Natural killer cell treated with Interleukin-12 subunit alpha and Interleukin-12 subunit beta and Interleukin-15 and Interleukin-18, amount 100 ng/mL, for 72 hours (primary cell): ENCODE results near the gene DLL1. TPM values are rescaled to one million over a fixed set of nuclear protein-coding genes. Genes with fewer than 3 reads are reported as not detected.
"Not testable (repeated sequence)": the region's sequence is repeated elsewhere in the genome, so short reads cannot be mapped to it uniquely, and the experiment has no call there.

Experiments used
- ATAC-seq, 2 donors: fragments of 150-1000 bp; cut with Tn5 transposase in 1 of 2; sonication (Bioruptor Pico), chemical (Tn5 transposase) in 1 of 2; 2 replicates each; pipeline ENCODE4 v1.10.0; 2021
- DNase-seq: peaks from one replicate; pipeline ENCODE4 v3.0.0; 2022; ENCODE audit warnings: low spot score
- H3K27ac Mint-ChIP-seq, 2 donors: 1 replicate in 1 of 2; 2 replicates in 1 of 2; pipeline ENCODE4 v1.8.0; 2022; ENCODE audit warnings: mixed read lengths in 2 of 2, mild to moderate bottlenecking in 1 of 2, moderate library complexity in 1 of 2
- H3K27me3 Mint-ChIP-seq, 2 donors: 1 replicate in 1 of 2; 2 replicates in 1 of 2; pipeline ENCODE4 v1.8.0; 2022; ENCODE audit warnings: mixed read lengths in 2 of 2
- H3K36me3 Mint-ChIP-seq: one replicate; pipeline ENCODE4 v1.8.0; 2022; ENCODE audit warnings: mixed read lengths
- H3K4me1 Mint-ChIP-seq, 2 donors: 1 replicate in 1 of 2; 2 replicates in 1 of 2; pipeline ENCODE4 v1.8.0; 2022; ENCODE audit warnings: low read depth in 2 of 2, mixed read lengths in 2 of 2, mild to moderate bottlenecking in 1 of 2
- H3K4me3 Mint-ChIP-seq: one replicate; pipeline ENCODE4 v1.8.0; 2022; ENCODE audit warnings: mixed read lengths
- H3K9me3 Mint-ChIP-seq: 2 replicates; pipeline ENCODE4 v1.8.0; 2022; ENCODE audit warnings: mixed read lengths
- total RNA-seq, 2 donors: library from RNA; stranded (reverse); gene quantifications; one replicate each; pipeline ENCODE4 v1.2.3, GENCODE V29; 2022

Gene DLL1, protein sequence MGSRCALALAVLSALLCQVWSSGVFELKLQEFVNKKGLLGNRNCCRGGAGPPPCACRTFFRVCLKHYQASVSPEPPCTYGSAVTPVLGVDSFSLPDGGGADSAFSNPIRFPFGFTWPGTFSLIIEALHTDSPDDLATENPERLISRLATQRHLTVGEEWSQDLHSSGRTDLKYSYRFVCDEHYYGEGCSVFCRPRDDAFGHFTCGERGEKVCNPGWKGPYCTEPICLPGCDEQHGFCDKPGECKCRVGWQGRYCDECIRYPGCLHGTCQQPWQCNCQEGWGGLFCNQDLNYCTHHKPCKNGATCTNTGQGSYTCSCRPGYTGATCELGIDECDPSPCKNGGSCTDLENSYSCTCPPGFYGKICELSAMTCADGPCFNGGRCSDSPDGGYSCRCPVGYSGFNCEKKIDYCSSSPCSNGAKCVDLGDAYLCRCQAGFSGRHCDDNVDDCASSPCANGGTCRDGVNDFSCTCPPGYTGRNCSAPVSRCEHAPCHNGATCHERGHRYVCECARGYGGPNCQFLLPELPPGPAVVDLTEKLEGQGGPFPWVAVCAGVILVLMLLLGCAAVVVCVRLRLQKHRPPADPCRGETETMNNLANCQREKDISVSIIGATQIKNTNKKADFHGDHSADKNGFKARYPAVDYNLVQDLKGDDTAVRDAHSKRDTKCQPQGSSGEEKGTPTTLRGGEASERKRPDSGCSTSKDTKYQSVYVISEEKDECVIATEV
- under 1 TPM; 0.12 to 0.61 TPM for total RNA-seq

DNA sequence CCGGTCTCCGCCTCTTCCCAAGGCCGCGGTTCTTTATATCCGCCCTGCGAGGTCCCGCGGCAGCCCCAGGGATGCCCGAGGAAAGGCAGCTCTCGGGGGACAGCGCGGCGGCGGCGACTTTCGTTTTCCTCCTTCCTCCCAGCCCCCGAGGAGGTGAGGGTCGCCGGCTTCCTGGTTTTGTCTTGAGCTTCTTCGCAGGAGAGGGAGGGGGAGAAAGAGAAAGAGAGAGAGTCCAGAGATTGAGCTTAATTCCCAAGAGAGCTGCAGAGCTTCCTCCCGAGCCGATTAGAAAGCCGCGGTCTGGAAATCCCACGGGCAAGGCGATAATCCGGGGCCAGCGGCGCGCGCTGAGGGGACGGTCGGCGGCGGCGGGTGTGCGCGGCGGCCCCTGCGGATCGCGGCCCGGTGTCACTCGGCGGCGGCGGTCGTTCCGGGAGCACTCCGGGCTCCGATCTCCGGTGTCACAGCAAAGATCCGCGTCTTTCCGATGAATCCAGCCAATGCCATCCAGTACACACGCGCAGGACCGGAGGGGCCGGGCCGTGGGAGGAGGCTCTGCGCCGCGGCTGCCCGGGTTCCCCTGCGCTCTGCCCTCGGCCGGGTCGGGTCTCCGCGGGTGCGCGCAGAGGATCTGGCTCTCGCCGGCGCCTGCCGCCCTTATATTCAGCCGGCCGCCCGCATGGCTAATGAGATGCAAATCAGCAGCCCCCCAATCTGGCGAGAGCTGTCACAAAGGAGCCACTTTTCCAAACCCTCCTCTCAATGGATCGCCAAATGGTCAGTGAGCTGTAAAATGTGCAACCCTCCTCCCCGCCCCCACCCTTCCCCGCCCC lies at the start of gene DLL1:
Gene DLL1, minus strand, starts transcription at position 783 of the 833 bp plus-strand sequence. CDS start 939 bp downstream, outside the sequence.
- Mint-ChIP-seq H3K27me3 (peaks cover 48 to 52% of the 10 kb centered on the region in 2 donors), H3K27ac (no peak within 1 kb of the TSS), H3K36me3 (peaks cover 4% of the 10 kb centered on the region), H3K9me3 (no peaks in the 10 kb centered on the region), H3K4me1 (peaks cover 33% of the 10 kb centered on the region in 2 donors), H3K4me3 (peak within 1 kb of the TSS; percentile 90)
- DNase-seq = no peak
- peak; percentile 32 to 60 for ATAC-seq

DNA sequence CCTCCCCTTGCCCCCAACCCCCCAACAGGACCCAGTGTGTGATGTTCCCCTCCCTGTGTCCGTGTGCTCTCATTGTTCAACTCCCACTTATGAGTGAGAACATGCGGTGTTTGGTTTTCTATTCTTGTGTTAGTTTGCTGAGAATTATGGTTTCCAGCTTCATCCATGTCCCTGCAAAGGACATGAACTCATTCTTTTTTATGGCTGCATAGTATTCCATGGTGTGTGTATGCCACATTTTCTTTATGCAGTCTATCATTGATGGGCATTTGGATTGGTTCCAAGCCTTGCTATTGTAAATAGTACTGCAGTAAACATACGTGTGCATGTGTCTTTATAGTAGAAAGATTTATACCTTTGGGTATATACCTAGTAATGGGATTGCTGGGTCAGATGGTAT lies 44.3 kb upstream of the DLL1 start:
- not testable (repeated sequence) for H3K27ac Mint-ChIP-seq, ATAC-seq
- peaks cover 12% of the 10 kb centered on the region for H3K36me3 Mint-ChIP-seq

DNA sequence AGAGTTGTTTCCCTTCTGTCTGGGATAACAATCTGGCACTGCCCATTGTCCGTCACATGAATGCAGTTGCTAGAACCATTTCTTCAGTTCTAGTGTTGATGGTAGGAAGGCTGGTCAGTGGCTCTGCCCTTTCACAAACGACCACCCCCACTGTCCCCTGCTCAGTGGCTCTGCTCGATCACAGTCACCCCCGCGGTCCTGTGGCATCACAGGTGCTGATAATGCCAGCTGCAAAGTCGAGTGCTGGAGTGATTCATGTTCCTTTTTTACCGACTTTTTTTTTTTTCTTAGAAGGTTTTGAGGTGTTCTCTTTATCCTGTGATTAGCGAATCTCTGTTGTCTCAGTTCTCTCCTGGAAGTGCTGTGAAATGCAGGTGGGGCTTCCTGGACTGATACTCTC lies 38.4 kb upstream of the DLL1 start:
- no peak overlapping the region for H3K27ac Mint-ChIP-seq
- H3K9me3 Mint-ChIP-seq = no peaks in the 10 kb centered on the region
- peaks cover 23% of the 10 kb centered on the region for H3K36me3 Mint-ChIP-seq
- peaks cover 0 to 14% of the 10 kb centered on the region in 2 donors for H3K4me1 Mint-ChIP-seq
- H3K4me3 Mint-ChIP-seq = no peak overlapping the region
- no peak for DNase-seq
- no peak for ATAC-seq
- no peaks in the 10 kb centered on the region for H3K27me3 Mint-ChIP-seq

More for the DNA sequence above, 44.3 kb upstream of the DLL1 start:
- H3K9me3 Mint-ChIP-seq, H3K27me3 Mint-ChIP-seq, H3K4me3 Mint-ChIP-seq, DNase-seq: not testable (repeated sequence)
- peaks cover 27 to 40% of the 10 kb centered on the region in 2 donors for H3K4me1 Mint-ChIP-seq

DNA sequence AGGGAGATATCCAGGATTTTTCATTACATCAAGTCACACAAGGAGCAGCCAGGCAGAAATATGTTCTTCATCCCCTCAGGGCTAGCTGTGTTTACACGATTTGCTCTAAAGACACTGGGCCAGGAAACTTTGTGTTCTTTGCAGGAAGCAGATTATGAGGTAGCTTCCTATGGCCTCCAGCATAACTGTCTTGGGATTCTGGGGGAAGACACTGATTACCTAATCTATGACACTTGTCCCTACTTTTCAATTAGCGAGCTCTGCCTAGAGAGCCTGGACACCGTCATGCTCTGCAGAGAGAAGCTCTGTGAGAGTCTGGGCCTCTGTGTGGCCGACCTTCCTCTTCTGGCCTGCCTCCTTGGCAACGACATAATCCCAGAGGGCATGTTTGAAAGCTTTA lies 26.8 kb upstream of the DLL1 start:
- Mint-ChIP-seq H3K9me3 (no peaks in the 10 kb centered on the region), H3K4me3 (no peak overlapping the region), H3K36me3 (peaks cover 22% of the 10 kb centered on the region), H3K27me3 (no peaks in the 10 kb centered on the region), H3K4me1 (peaks cover 34 to 35% of the 10 kb centered on the region in 2 donors), H3K27ac (no peak overlapping the region)
- DNase-seq (no peak), ATAC-seq (no peak)

DNA sequence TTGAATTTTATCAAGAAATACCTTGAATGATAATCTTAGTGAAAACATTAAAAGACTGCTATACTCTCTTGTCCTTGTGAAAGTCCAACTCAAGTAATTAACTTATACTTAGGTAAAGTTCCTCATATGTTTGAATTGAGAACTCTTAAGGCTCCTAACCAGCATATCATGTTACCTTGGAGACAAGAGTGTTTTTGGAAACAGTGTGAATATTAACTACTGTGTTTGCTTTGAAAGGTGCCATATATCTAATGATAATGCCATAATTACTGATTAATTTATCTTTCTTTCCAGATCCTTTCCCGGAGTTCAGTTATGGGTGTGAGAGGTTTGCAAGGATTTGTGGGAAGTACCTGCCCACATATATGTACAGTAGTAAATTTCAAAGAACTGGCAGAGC lies 26.2 kb upstream of the DLL1 start:
- DNase-seq = no peak
- peaks cover 31 to 32% of the 10 kb centered on the region in 2 donors for H3K4me1 Mint-ChIP-seq

DNA sequence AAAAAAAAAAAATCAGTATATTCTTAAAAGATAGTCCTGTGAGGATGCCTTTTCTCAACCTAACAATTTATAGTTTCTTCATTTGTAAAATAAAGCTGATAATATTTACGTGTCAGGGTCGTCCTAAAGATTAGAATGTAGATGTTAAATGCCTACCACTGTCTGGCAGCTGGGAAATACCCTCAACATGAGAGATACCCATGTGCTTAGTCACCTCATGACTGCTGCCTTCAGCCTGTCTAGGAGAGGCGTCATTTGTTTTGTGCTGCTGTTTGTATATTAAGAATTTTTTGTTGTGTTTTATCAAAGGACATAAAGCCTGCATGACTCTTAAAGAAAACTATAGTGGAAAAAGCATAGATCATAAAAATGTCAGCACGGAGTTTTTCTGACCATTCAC lies 25.2 kb upstream of the DLL1 start:
- H3K4me1 Mint-ChIP-seq = peaks cover 35 to 37% of the 10 kb centered on the region in 2 donors
- ATAC-seq = peak in 1 of 2 donors; percentile 59

More for the DNA sequence above, 26.2 kb upstream of the DLL1 start:
- Mint-ChIP-seq H3K9me3 (no peaks in the 10 kb centered on the region), H3K27ac (no peak overlapping the region), H3K36me3 (peaks cover 16% of the 10 kb centered on the region), H3K4me3 (no peak overlapping the region), H3K27me3 (no peaks in the 10 kb centered on the region)
- no peak for ATAC-seq

DNA sequence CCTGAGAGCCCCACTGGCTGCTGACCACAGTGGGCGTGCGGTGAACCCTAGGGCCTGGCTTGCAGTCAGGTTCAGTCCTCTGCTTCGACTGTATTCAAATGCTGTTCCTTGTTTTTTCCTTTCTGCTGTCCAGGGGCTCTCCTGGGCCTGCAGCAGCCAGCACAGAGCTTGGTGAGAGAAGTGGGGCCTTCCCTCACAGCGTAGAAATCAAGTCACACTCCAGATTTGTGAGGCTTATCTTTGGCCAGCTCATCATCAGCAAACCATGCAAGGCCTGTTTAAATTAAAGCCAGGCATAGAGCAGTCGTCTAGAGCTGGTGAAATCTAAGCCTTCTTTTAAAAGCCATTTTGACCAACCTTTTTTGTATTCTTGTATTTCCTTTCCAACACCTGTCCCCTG lies 24.1 kb upstream of the DLL1 start:
- Mint-ChIP-seq H3K9me3 (no peaks in the 10 kb centered on the region), H3K4me1 (peaks cover 38% of the 10 kb centered on the region in 2 donors), H3K27me3 (no peaks in the 10 kb centered on the region), H3K4me3 (no peak overlapping the region), H3K27ac (no peak overlapping the region), H3K36me3 (peaks cover 8% of the 10 kb centered on the region)
- no peak for ATAC-seq
- no peak for DNase-seq

More for the DNA sequence above, 25.2 kb upstream of the DLL1 start:
- Mint-ChIP-seq H3K4me3 (no peak overlapping the region), H3K27ac (no peak overlapping the region), H3K36me3 (peaks cover 14% of the 10 kb centered on the region), H3K9me3 (no peaks in the 10 kb centered on the region), H3K27me3 (no peaks in the 10 kb centered on the region)
- DNase-seq = no peak

DNA sequence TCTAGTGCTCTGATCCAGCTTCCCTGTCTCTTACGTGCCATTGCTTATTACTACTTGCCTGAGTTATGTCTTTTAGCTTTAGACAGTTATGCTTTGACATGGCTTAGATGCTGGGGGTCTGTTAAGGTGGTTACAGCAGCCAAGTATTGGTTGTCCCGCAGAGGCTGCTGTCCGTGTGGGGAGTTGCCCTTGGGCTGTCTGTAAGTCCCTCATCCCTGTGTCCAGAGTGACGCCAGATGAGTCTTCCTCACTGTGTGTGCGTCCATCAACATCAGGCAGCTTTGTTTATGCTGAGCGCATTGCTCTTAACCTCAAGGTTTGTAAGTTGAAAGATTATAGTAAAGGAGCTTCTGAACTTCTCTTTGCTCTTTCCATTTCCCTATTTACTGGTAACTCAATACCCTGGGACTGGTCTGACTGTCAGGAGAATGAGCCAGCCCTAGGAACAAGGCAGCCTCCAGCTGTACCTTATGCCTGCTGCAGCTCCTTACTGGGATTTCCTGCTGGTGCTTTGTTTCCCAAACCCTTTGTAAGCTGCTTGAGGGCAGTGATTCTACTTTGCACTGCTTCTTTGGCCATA lies 22.9 kb upstream of the DLL1 start:
- ATAC-seq = no peak
- Mint-ChIP-seq H3K4me1 (peaks cover 38 to 42% of the 10 kb centered on the region in 2 donors), H3K27ac (no peak overlapping the region), H3K9me3 (no peaks in the 10 kb centered on the region), H3K27me3 (no peaks in the 10 kb centered on the region), H3K36me3 (peaks cover 8% of the 10 kb centered on the region), H3K4me3 (no peak overlapping the region)
- DNase-seq = no peak

DNA sequence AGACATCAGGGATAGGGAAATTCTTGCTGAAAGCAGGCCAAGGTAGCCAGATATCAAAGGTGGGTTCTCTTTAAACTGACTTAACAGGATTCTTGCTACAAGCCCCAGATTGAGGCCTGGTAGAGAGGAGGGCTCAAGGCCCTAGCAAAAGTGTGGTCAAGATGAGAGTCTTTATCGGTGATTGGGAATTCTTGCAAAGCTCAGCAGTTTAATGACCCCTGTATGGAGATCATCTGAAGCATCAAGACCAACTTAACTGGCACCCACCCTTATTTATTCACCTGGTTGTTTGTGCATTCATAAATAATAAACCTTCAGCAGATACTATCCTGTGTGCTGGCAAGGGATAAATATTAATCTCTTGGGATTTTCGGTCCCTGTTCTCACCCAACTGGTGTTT lies 22.0 kb upstream of the DLL1 start:
- Mint-ChIP-seq H3K27ac (no peak overlapping the region), H3K4me1 (peaks cover 46 to 51% of the 10 kb centered on the region in 2 donors), H3K27me3 (no peaks in the 10 kb centered on the region), H3K36me3 (peaks cover 18% of the 10 kb centered on the region), H3K4me3 (no peak overlapping the region), H3K9me3 (no peaks in the 10 kb centered on the region)
- no peak for DNase-seq
- ATAC-seq = no peak

DNA sequence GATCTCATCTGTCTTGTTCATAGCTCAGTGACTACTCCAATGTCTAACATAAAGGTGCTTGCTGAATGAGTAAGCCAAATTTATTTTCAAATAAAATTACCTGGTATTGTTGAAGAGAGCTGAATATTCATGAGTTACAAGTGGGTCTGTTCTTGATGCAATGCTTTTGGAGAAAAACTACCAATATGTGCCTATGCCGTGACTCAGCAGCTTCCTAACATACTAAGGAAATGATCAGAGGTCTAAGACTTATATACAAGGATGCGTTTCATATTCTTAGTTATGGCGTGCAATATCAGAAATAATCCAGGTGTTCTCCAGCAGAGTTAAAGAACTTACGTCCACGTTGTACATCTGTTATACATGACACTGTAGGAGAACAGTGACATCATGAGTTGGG lies 20.8 kb upstream of the DLL1 start:
- DNase-seq (no peak), ATAC-seq (no peak)
- Mint-ChIP-seq H3K9me3 (no peaks in the 10 kb centered on the region), H3K27me3 (no peaks in the 10 kb centered on the region), H3K36me3 (peaks cover 18% of the 10 kb centered on the region), H3K27ac (no peak overlapping the region), H3K4me1 (peaks cover 50 to 62% of the 10 kb centered on the region in 2 donors), H3K4me3 (no peak overlapping the region)

DNA sequence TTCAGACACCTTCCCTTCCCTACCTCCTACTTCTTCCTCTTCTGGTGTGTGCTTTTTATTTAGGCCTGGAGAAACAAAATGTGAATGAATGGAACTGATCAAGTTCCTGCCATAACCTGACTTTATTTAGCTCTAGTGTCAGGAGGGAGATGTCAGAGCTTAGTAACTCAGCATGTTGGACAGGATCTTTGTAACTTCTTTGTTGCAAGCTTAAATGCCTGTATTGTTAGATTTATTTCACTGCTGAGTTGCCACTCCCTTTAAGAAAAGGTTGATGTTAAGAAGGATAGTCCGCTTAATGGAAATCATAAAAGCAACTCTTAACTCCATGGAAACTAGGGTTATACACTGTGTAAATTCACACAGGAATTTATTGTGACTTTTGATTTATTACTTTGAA lies 17.9 kb upstream of the DLL1 start:
- Mint-ChIP-seq H3K27me3 (peaks cover 0 to 12% of the 10 kb centered on the region in 2 donors), H3K27ac (peak overlapping the region; percentile 96), H3K9me3 (no peaks in the 10 kb centered on the region), H3K4me1 (peaks cover 48 to 52% of the 10 kb centered on the region in 2 donors), H3K4me3 (peak overlapping the region; percentile 99), H3K36me3 (peaks cover 18% of the 10 kb centered on the region)
- DNase-seq (no peak), ATAC-seq (no peak)

DNA sequence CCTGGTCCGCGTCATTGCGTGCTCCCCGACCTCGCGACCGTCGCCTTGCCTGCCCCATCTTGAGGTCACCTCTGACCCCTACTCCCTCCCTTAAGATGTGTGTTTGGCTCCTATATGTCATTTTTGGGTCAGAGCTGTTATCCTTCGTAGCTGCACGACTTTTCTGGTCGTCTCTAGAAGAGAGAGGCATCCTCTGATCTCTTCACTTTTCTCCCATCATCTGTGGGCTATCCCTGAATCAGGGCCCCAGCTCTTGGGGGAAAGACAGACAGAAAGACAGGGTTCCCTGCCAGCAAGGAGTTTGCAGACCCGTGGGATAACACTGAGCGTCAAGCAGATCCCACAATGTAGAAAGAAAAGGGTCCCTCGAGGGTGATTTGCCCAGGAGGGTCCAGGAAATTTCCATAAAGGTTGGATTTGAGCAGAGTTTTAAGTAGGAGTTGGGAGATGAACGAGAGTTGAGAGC lies 16.2 kb upstream of the DLL1 start:
- DNase-seq = no peak
- ATAC-seq = no peak
- Mint-ChIP-seq H3K27ac (peak overlapping the region; percentile 96), H3K9me3 (no peaks in the 10 kb centered on the region), H3K4me3 (peak overlapping the region; percentile 99), H3K36me3 (peaks cover 18% of the 10 kb centered on the region), H3K27me3 (peaks cover 3 to 25% of the 10 kb centered on the region in 2 donors), H3K4me1 (peaks cover 36 to 39% of the 10 kb centered on the region in 2 donors)
